NCI-H82 (cell line): ENCODE results near the gene ZFYVE1.
"Not testable (repeated sequence)": the region's sequence is repeated elsewhere in the genome, so short reads cannot be mapped to it uniquely, and the experiment has no call there.

Experiments used
- DNase-seq: peaks from one replicate; lab custom pipeline; 2025; lab: John Stamatoyannopoulos, UW

ZFYVE1 gene, protein sequence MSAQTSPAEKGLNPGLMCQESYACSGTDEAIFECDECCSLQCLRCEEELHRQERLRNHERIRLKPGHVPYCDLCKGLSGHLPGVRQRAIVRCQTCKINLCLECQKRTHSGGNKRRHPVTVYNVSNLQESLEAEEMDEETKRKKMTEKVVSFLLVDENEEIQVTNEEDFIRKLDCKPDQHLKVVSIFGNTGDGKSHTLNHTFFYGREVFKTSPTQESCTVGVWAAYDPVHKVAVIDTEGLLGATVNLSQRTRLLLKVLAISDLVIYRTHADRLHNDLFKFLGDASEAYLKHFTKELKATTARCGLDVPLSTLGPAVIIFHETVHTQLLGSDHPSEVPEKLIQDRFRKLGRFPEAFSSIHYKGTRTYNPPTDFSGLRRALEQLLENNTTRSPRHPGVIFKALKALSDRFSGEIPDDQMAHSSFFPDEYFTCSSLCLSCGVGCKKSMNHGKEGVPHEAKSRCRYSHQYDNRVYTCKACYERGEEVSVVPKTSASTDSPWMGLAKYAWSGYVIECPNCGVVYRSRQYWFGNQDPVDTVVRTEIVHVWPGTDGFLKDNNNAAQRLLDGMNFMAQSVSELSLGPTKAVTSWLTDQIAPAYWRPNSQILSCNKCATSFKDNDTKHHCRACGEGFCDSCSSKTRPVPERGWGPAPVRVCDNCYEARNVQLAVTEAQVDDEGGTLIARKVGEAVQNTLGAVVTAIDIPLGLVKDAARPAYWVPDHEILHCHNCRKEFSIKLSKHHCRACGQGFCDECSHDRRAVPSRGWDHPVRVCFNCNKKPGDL

DNA sequence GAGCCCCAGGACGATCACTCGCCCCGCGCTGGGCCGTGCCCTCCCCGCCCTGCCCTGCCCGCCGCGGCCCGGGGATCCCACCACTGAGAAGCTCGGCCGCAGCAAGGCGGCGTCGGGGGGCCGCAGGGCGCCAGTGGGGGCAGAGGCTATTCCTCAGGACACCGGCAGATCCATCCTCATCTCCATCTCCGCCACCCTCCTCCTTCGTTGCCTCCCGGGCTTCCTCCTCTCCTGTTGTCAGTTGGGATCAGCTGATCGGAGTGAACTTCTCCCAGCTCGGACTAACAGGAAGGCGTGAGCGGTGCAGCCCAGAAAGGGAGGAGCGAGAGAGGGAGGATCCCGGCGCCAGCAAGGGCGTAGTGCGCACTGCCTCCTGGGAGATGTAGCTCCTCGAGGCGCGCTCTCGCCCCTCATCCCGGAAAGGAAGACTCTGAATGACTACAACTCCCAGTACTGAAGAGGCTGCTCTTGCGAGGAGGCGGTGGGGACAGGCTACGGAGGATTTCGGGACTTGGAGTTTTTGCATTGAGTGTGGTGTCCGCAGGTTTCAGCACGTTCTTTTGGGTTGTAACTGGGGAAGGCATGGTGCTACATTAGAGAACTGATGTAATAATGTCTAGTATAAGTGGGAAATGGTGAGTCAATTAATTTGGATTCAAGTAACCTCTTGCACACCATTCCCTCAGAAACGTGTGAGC, at the start of gene ZFYVE1:
Gene ZFYVE1, minus strand, starts transcription at position 262 of the 698 bp plus-strand sequence. CDS start 2,598 bp downstream, outside the sequence.
- DNase-seq: peak; percentile 100

DNA sequence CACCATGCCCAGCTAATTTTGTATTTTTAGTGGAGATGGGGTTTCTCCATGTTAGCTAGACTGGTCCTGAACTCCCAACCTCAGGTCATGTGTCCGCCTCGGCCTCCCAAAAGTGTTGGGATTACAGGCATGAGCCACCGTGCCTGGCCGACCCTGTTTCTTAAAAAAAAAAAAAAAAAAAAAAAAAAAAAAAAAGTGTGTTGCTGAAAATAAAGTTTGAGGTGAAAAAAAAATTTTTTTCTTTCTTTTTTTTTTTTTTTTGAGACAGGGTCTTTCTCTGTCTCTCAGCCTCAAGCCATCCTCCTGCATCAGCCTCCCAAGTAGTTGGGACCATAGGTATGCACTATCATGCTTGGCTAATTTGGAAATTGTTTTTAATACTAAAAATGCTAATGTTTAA, 42.7 kb upstream of the ZFYVE1 start:
- no peak for DNase-seq

DNA sequence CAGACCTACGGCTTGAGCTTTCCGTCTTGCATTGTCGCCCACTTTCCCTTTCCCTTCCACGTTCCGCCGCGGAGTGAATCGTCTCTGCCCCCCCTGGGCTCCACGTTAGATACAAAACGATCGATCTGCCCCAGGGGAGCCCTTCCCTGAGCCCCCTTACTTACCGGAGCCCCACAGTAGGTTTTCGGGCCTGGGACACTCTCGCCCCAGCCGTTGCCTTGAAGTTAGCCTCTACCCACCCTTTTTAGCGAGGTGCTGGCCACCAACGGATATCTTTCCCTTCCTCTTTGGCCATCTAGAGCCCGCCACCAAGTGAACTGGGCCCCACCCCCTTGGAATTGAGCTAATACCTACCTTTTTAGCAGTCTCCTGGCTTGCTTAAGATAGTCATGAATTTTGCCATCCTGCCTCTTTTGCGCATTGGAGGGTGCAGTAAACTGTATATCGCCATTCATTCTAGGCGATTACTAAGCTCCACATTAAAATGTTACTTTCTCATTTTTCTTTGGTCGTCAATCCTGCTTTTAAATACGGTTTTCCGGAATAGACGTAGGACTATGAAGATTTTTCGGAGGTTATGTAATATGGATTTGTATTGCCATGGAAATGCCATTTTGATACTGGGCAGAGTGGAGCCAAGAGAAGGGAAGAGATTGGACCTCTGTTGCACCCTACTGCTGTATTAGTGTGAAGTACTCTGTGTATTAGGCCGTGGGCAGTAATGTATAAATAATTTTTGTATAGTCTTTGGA, 32.2 kb upstream of the ZFYVE1 start:
- DNase-seq: peak; percentile 72

DNA sequence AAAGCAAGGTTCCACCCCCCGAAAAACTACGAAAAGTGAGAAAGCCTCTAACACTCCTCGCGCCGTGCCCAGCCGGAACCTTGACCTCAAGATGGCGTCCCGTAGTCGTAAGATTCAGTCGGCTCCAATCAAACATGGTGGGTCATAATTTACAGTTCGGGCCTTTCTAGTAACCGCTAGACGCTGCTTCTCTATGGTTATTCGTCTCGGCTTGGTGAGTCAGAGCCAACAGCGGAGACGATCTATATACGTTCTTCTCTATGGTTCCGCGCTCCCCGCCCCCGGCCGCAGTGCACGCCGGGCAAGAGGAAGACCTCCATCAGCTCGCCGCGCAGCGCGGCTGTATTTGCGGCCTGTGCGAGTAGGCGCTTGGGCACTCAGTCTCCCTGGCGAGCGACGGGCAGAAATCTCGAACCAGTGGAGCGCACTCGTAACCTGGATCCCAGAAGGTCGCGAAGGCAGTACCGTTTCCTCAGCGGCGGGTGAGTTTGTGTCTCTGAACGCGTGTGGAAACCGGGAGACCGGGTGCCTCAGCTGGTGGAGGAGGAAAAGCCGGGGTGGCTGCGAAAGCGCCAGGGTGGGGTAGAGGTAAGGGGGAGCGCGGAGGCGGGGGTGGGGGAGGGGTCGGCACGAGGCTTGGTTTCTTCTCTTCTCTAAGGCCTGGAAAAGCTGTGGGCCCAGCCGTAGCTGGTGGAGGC, 31.5 kb upstream of the ZFYVE1 start, which contains the start of gene RBM25:
Gene RBM25, plus strand, starts transcription at position 311 of the 698 bp plus-strand sequence. CDS start 13,108 bp downstream, outside the sequence.
- peak; percentile 100 for DNase-seq

DNA sequence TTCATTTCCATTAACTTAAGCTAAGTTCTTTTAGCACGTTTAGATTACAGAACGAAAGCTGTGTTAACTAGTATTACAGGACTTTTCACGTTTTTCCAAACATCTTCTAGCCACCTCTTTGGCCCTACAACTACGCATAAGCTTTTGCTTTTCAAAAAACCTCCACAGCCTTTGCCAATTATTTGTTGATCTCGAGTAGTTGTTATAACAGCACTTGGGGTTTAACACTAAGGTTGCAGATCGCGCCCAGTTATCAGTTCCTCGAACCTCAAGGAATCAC, 31.0 kb upstream of the ZFYVE1 start:
- DNase-seq: no peak

DNA sequence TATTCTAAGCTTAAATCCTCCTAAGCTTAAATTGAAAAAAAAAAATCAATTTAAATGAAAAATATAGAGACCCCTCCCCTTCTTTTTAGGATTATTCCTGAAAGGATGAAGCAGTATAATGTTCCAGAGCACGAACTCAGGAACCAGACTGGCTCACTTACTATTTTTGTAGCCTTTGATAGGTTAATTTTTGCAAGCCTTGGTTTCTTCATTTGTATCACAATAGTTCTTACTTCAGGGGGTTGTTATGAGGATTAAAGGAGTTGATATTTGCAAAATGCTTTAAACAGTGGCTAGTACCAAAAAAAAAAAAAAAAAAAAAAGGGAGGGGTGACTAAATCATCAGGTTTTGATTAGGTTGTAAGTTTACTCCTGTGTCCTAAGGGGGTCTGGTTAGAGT, 28.3 kb upstream of the ZFYVE1 start:
- no peak for DNase-seq

DNA sequence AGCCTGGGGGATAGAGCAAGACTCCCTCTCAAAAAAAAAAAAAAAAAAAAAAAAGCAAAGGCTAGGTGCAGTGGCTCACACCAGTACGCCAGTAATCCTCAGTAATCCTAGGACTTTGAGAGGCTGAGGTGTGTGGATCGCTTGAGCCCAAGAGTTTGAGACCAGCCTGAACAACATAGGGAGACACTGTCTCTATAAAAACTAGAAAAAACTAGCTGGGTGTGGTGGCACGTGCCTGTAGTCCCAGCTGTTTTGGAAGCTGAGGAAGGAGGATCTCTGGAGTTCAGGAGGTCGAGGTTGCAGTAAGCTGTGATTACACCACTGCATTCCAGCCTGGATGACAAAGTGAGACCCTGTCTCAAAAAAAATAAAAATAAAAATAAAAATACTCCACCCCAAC, 22.5 kb upstream of the ZFYVE1 start:
- peak; percentile 94 for DNase-seq

DNA sequence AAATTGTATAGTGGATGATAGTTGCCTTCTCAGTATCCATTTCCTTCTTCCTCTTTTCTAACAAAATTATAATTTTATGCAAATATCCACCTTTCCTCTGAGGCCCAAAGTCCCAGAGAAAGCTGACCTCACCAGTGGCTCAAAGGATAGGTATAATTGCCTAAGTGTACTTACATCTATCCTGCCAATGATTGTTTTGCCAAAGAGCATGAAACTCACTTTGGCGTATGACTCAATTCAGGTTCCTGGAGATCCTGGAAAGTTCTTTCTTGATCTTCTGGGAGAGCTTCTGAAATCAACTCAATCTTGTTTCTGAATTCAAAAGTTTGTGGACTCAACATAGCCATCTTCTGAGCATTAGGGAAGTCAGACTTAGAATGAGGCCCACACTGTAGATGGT, 20.9 kb upstream of the ZFYVE1 start:
- no peak for DNase-seq

DNA sequence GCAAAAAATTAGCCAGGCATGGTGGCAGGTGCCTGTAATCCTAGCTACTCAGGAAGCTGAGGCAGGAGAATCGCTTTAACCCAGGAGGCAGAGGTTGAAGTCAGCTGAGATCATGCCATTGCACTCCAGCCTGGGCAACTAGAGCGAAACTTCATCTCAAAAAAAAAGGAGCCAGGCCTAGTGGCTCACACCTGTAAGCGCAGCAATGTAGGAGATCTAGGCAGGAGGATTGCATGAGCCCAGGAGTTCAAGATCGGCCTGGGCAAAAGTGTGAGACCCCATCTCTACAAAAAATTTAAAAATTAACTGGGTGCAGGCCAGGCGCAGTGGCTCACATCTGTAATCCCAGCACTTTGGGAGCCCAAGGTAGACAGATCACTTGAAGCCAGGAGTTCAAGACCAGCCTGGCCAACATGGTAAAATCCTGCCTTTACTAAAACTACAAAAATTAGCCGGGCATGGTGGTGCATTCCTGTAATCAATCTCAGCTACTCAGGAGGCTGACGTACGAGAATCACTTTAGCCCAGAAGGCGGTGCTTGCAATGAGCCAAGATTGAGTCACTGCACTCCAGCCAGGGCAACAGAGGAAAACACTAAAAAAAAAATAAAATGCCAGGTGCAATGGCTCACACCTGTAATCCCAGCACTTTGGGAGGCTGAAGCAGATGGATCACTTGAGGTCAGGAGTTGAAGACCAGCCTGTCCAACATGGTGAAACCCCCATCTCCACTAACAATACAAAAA, 10.0 kb upstream of the ZFYVE1 start:
- DNase-seq: not testable (repeated sequence)

DNA sequence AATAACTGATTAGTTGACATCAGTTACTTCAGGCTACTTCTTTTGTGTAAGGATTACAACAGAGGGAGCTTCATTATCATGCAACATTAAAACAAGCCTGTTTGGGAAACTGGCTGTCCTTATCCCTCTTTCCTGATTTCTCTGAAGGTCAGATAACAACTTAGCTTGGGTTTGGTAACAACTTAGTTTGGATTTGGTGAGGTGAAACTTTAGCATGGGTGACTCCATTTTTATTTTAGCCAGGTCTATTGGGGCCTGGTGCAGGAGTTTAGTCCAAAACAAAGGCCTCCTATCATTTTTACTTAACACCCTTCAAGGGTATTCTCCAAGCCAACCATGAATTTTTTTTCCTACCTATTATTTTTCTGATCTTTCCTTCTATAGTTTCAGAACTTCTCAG, 1.1 kb upstream of the ZFYVE1 start:
- no peak for DNase-seq

DNA sequence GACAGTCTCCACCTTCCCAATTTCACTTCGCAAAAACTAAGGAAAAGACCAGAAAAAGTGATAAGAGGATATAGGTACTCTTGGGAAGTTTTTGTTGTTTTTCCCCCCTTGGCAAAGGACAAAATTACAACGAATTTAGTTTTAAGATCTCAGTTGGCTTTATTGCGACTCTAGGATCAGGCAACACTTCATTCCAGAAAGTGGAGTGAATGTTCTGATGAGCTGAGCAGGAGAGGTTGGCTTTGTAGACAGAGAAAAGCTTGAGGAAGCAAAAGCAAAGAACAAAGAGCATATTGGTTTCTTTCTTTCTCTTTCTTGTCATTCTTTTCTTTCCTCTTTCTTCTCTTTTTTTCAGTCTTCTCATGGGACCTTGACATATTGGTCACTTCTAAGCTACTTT, 640 bp upstream of the ZFYVE1 start:
- DNase-seq: peak; percentile 24

DNA sequence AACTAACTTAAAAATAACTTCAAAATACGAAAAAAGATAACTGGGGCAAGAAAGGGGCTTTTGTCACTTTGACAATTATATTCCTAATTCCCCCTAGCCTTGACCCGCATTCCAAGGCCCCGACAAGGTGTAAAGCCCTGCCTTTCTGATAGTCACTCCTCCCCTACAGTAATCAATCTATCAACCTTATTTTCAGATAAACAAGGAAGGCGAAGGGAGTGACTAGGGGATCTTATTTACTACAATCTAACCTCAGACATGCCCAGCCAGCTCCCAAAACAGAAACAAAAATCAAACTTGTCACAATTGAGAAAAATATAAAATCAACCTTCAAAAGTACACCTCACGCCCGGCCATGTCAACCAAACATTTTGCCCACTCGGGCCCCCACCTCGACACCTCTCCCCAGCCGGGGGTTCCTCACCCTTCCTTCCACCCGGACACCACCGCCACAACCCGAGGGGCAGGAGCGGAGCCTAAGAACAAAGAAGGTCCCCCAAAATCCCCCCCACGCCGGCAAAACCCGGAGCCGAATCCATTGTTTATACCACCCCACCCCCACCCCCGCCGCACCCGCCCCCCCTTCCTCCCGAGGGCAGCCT, 562 bp downstream of the ZFYVE1 start:
- DNase-seq: no peak

DNA sequence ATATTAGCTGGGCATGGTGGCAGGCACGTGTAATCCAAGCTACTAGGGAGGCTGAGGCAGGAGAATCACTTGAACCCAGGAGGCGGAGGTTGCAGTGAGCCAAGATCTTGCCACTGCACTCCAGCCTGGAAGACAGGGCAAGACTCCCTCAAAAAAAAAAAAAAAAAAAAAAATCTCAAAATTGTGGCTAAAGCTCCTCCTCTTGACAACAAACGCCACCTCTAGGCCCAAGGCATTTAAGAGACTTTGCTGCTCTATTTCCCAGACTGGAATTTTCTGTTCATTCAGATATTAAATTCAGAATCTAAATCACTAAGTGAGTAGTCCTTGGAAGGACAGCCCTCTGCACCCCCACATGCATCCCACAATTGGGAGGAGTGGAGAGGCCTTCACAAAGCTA, 1.4 kb downstream of the ZFYVE1 start:
- DNase-seq: no peak

DNA sequence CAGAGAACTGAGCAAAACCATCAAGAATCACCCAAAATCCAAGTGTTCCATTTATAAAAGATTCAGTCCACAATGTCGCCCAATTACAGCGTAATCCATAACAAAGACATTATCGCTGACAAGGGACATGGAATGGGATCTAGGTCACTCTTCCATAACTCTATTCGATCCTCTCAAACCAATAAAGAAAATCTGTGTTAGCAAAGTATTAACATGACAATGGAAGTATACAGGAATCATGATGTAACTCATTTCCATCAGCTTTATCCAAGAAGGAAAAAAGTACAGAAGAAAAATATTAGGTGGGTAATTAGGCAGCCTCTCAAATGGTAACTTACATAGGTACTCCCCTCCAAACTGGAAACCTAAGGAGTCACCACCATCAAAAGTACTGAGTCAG, 4.9 kb downstream of the ZFYVE1 start:
- no peak for DNase-seq

DNA sequence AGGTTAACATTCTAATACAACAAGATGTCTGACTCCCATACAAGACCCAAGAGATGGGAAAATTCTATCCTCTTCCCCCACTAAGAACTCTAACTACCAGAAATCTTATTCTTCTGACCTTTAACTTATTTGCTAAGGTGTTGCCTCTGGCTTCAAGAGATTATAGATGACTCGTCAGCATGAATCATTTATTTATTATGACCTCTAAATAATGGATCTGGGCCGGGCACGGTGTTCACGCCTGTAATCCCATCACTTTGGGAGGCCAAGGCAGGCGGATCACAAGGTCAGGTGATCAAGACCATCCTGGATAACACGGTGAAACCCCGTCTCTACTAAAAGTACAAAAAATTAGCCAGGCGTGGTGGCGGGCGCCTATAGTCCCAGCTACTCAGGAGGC, 10.9 kb downstream of the ZFYVE1 start:
- DNase-seq: not testable (repeated sequence)

DNA sequence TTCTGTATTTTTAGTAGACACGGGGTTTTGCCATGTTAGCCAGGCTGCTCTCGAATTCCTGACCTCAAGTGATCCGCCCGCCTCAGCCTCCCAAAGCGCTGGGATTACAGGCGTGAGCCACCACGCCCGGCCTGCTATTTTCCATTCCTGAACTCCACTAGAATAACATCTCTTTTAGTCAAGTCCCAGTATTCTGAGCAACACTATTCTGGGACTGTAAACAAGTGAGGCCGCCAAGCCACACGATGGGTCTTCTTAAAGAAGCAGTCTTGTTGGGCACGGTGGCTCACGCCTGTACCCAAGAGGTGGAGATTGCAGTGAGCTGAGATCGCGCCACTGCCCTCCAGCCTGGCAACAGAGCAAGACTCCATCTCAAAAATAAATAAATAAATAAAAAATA, 11.4 kb downstream of the ZFYVE1 start:
- not testable (repeated sequence) for DNase-seq

DNA sequence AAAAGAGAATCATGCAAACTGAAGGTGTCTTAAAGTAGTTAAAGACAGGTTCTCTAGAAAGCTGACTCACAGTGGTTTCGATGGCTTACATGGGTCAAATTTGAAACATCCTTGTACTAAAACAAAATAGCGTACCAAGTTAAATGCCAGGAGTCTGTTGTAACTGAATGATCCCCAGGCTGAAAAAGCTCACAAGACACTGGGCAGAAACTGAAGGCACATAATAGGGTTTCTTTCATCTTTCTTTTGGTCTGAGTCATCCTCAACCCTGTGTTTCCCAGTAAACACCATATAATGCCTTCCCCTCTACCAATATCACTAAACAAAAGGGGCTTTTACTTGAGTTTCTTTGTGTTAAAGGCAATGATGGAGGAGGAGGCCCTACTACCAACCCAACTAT, 12.8 kb downstream of the ZFYVE1 start:
- no peak for DNase-seq

DNA sequence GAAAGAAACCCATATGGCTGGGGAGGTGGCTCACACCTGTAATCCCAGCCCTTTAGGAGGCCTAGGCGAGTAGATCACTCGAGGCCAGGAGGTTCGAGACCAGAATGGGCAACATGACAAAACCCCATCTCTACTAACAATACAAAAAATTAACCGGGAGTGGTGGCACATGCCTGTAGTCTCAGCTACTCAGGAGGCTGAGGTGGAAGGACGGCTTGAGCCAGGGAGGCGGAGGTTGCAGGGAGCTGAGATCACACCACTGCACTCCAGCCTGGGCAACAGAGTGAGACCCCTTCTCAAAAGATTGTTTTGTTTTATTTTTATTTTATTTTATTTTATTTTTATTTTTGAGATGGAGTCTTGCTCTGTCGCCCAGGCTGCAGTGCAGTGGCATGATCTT, 15.7 kb downstream of the ZFYVE1 start:
- not testable (repeated sequence) for DNase-seq

DNA sequence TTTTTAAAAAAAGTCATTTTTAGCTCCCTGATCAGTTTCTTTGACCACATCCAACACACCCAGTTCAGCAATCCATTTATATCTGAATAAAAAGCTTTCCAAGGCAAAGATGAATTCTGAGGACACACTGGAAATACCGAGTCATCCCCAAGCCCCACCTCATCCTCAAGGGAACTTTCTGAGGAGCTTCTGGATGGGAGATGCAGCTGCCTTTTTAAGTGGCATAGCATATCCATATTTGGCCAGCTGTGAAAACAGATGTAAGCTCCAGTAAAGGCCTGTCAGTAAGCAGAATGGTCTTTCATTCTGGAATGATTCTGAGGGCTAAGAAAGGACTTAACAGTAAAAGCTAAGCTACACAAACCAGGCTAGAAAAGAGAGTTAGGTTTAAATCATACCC, 18.4 kb downstream of the ZFYVE1 start:
- DNase-seq: no peak

DNA sequence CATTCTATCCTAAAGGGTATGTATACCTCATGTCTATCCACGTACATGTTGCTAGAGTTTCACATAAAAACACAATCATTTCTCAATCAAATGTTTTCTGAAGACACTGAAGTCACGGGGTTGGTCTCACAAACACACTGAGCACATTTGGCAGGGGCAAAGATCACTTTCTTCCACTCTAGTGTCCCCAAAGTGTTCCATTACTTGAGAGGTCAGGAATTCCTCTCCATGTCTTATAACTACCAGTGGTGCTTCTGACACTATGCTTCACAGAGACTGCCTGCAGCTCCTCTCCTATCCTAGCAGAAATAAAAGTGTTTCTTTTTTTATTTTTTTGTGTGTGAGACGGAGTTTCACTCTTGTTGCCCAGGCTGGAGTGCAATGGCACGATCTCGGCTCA, 19.1 kb downstream of the ZFYVE1 start:
- DNase-seq: no peak
